K562 (cell line): ENCODE measurements around the gene COL4A6. TPM values are rescaled to one million over a fixed set of nuclear protein-coding genes. Genes with fewer than 3 reads are reported as not detected.

Source experiments
- ATAC-seq: fragments of 200-7000 bp; cut with Tn5 transposase; 3 replicates; pipeline ENCODE4 v1.9.1; 2020; ENCODE audit warnings: moderate library complexity
- BruUV-seq: library from RNA; stranded (reverse); fragments of 400-500 nt; replicated peaks from 2 replicates; lab custom pipeline; 2021; lab: Mats Ljungman, UMichigan
- CTCF ChIA-PET: fragments of 300-600 bp; formaldehyde crosslinking; extraction: SDS; loops from one replicate; lab custom pipeline; 2021; ENCODE audit warnings: low intra/inter-chr PET ratio; lab: Yijun Ruan, JAX
- POLR2A ChIA-PET: fragments of 300-600, 350-650 bp; sonication (Branson Sonifier 250); formaldehyde crosslinking; extraction: SDS; loops from one replicate; lab custom pipeline; 2021; ENCODE audit warnings: antibody characterized with exemption, inconsistent platforms; lab: Yijun Ruan, JAX
- DNase-seq, 4 experiments: peaks; one replicate each; pipeline versions ENCODE4 v3.0.0 to v3.0.0-alpha.2; 2011 to 2018; ENCODE audit warnings: low spot score in 3 of 4, mixed read lengths in 3 of 4; ENCODE audit errors: extremely low read depth in 1 of 4
- FAIRE-seq: peaks from 2 replicates; lab custom pipeline; 2011; peaks lifted over from hg19 to GRCh38; lab: Jason Lieb, UNC
- H2AFZ ChIP-seq: 2 replicates; pipeline ENCODE4 v1.6.0; 2011; ENCODE audit warnings: low read depth, low read length, control low read depth, inconsistent platforms
- H3K27ac ChIP-seq: fragments of 200-600 bp; 3 replicates; pipeline ENCODE4 v1.8.0; 2011; ENCODE audit warnings: low read depth, mild to moderate bottlenecking, control low read depth, inconsistent platforms, low read length, moderate library complexity, mixed read lengths; ENCODE audit errors: extremely low read depth
- H3K27me3 ChIP-seq, 2 experiments: fragments of 300-600 bp in 1 of 2; 2 replicates in 1 of 2; 3 replicates in 1 of 2; pipeline versions ENCODE4 v1.6.0 to v1.8.0; 2011; ENCODE audit warnings: inconsistent platforms in 2 of 2, low read length in 2 of 2, mild to moderate bottlenecking in 1 of 2, mixed read lengths in 1 of 2, moderate library complexity in 1 of 2; ENCODE audit not compliant: control insufficient read depth in 2 of 2, insufficient read depth in 2 of 2
- H3K36me3 ChIP-seq: fragments of 300-600 bp; 3 replicates; pipeline ENCODE4 v1.8.0; 2011; ENCODE audit warnings: mild to moderate bottlenecking, low read length, inconsistent platforms; ENCODE audit not compliant: control insufficient read depth, insufficient read depth
- H3K4me1 ChIP-seq, 2 experiments: fragments of 200-600 bp in 1 of 2; replicated peaks in 1 of 2; 2 replicates in 1 of 2; 3 replicates in 1 of 2; pipeline versions ENCODE4 v1.5.1 to v1.8.0; 2011; ENCODE audit warnings: inconsistent platforms in 2 of 2, low read length in 2 of 2, mild to moderate bottlenecking in 1 of 2, mixed read lengths in 1 of 2, moderate library complexity in 1 of 2; ENCODE audit not compliant: control insufficient read depth in 2 of 2, insufficient read depth in 2 of 2
- H3K4me2 ChIP-seq: 2 replicates; pipeline ENCODE4 v1.6.1; 2011; ENCODE audit warnings: low read length, control low read depth, inconsistent platforms, mixed read lengths; ENCODE audit not compliant: insufficient read depth
- H3K4me3 ChIP-seq: fragments of 200-600 bp; sonication (generic), shearing (Covaris generic); 2 replicates; pipeline ENCODE4 v1.5.1; 2016; ENCODE audit warnings: control low read depth, inconsistent platforms
- H3K79me2 ChIP-seq: fragments of 200-600 bp; 3 replicates; pipeline ENCODE4 v1.8.0; 2011; ENCODE audit warnings: low read length, inconsistent platforms; ENCODE audit not compliant: control insufficient read depth, insufficient read depth
- H3K9ac ChIP-seq, 2 experiments: 2 replicates each; pipeline versions ENCODE4 v1.6.0 to v1.6.1; 2011; ENCODE audit warnings: low read depth in 2 of 2, low read length in 2 of 2, control low read depth in 1 of 2, inconsistent platforms in 1 of 2, mild to moderate bottlenecking in 1 of 2, mixed read lengths in 1 of 2; ENCODE audit not compliant: insufficient read depth in 1 of 2
- H3K9me1 ChIP-seq: one replicate; pipeline ENCODE4 v1.6.0; 2011; ENCODE audit warnings: inconsistent platforms, mild to moderate bottlenecking, low read length, moderate library complexity; ENCODE audit not compliant: control insufficient read depth, insufficient read depth
- H3K9me3 ChIP-seq: replicated peaks from 2 replicates; pipeline ENCODE4 v1.5.1; 2011; ENCODE audit warnings: low read depth, low read length, inconsistent platforms; ENCODE audit not compliant: control insufficient read depth, insufficient read depth
- H4K20me1 ChIP-seq: replicated peaks from 2 replicates; pipeline ENCODE4 v1.6.1; 2011; ENCODE audit warnings: low read length, inconsistent platforms, mixed read lengths; ENCODE audit not compliant: control insufficient read depth, insufficient read depth
- GTF3C2 ChIP-seq: IDR thresholded peaks from 3 replicates; pipeline ENCODE4 v1.6.1; 2011; ENCODE audit warnings: borderline replicate concordance, mild to moderate bottlenecking, moderate library complexity; ENCODE audit not compliant: insufficient read length; ENCODE audit errors: extremely low read depth
- MITF ChIP-seq: IDR thresholded peaks from 2 replicates; pipeline ENCODE4 v1.6.1; 2014; ENCODE audit warnings: antibody characterized with exemption
- POLR2B ChIP-seq: fragments of 450-650 bp; IDR thresholded peaks from 2 replicates; pipeline ENCODE4 v1.6.1; 2018; ENCODE audit warnings: low read depth; ENCODE audit not compliant: partially characterized antibody
- PRMT5 ChIP-seq: sonication (generic); formaldehyde crosslinking; IDR thresholded peaks from 2 replicates; pipeline ENCODE4 v1.5.0; 2020; ENCODE audit warnings: missing genetic modification reagents
- PRPF4 ChIP-seq: fragments of 200-400 bp; formaldehyde crosslinking; IDR thresholded peaks from one replicate; pipeline ENCODE4 v1.6.1; 2017; ENCODE audit warnings: low read length, low read depth, mild to moderate bottlenecking; ENCODE audit not compliant: insufficient read depth, poor library complexity, severe bottlenecking
- RBM39 ChIP-seq: fragments of 200-400 bp; formaldehyde crosslinking; optimal IDR thresholded peaks from 2 replicates; pipeline ENCODE3; 2018; ENCODE audit warnings: low read depth, low read length
- RNF219 ChIP-seq: fragments of 250-450 bp; sonication (Bioruptor Pico); IDR thresholded peaks from 2 replicates; pipeline ENCODE4 v1.5.0; 2022; ENCODE audit warnings: mild to moderate bottlenecking
- SIN3B ChIP-seq: fragments of 450-650 bp; IDR thresholded peaks from 2 replicates; pipeline ENCODE4 v1.6.1; 2017; ENCODE audit warnings: low read depth, mild to moderate bottlenecking, moderate library complexity
- TEAD4 ChIP-seq, 2 experiments: sonication (generic) in 1 of 2; formaldehyde crosslinking in 1 of 2; IDR thresholded peaks; 2 replicates each; pipeline versions ENCODE4 v1.6.1 to v1.8.0; 2012 to 2022; ENCODE audit warnings: borderline replicate concordance in 1 of 2, inconsistent platforms in 1 of 2, low read length in 1 of 2, mild to moderate bottlenecking in 1 of 2, missing genetic modification reagents in 1 of 2
- ZBTB26 ChIP-seq: fragments of 450-650 bp; formaldehyde crosslinking; IDR thresholded peaks from 2 replicates; pipeline ENCODE4 v1.4.0; 2022; ENCODE audit warnings: missing genetic modification characterization
- ZNF23 ChIP-seq: fragments of 250-450 bp; sonication (Bioruptor Pico); IDR thresholded peaks from 2 replicates; pipeline ENCODE4 v1.4.0; 2020; ENCODE audit warnings: mild to moderate bottlenecking
- ZNF589 ChIP-seq: fragments of 200-800 bp; sonication (Bioruptor generic); IDR thresholded peaks from 2 replicates; pipeline ENCODE4 v1.6.1; 2016; ENCODE audit warnings: low read depth, missing genetic modification characterization, missing compliant biosample characterization
- WGBS: fragments of 100-300 bp; shearing (Covaris generic); methylation state at CpG from one replicate; pipeline ENCODE4 v1.1.6; 2016; ENCODE audit warnings: low coverage, mixed read lengths; ENCODE audit not compliant: insufficient coverage; ENCODE audit errors: missing lambda C conversion rate; 5-methylcytosine and 5-hydroxymethylcytosine counted together
- in situ Hi-C: fragments of 300-500 bp; cut with MboI; formaldehyde crosslinking; loops from 4 replicates; pipeline ENCODE4 v1.15.0; 2018; ENCODE audit warnings: inconsistent platforms, mixed read lengths
- intact Hi-C: fragments of 100-400 bp; cut with micrococcal nuclease; formaldehyde crosslinking; loops from 2 replicates; pipeline ENCODE4 v1.14.2; 2022
- polyA plus RNA-seq, 8 experiments: library from polyadenylated mRNA; depleted of rRNA in 4 of 8; stranded (reverse) in 5 of 8; unstranded in 3 of 8; fragments of >200 nt; fragmentation: Nextera tagmentation in 2 of 8; fragmentation: Illumina TruSeq in 1 of 8; extraction: Ambion mirVana in 2 of 8; extraction: Trizol in 1 of 8; gene quantifications; 2 replicates each; pipeline versions ENCODE4 v1.2.1 to v1.2.3, GENCODE V29; 2011 to 2014; ENCODE audit warnings: inconsistent platforms in 1 of 8, missing spikeins in 1 of 8
- total RNA-seq, 7 experiments: library from RNA; depleted of rRNA in 6 of 7; stranded (reverse); fragments of >200 nt in 6 of 7; fragmentation: Illumina TruSeq in 2 of 7; extraction: Trizol in 2 of 7; gene quantifications; 2 replicates each; pipeline versions ENCODE4 v1.2.1 to v1.2.3, GENCODE V29; 2011 to 2021; ENCODE audit warnings: low replicate concordance in 1 of 7

The COL4A6 gene
- total and polyA plus RNA-seq, 9 of the 15 experiments (the other 6 are each of a cell fraction or from before 2014, with no cell fraction given), result 0.02 to 0.05 TPM; not detected in 7

- no peak for TF ChIP-seq RNF219
- no peak for TF ChIP-seq ZNF23
- TF ChIP-seq SIN3B, result no peak
- TF ChIP-seq ZBTB26 (CRISPR knock-in tag), result no peak
Measured at GRCh38 chrX:108159028-108159670, 279.1 kb downstream of the COL4A6 start (continued).

- Histone ChIP-seq H3K9ac (no peak overlapping the region), H3K9me1 (no peaks in the 10 kb centered on the region), H3K9me3 (no peaks in the 10 kb centered on the region), H3K4me3 (no peak overlapping the region), H3K27ac (no peak overlapping the region), H2AFZ (no peak overlapping the region), H3K36me3 (no peaks in the 10 kb centered on the region), H3K27me3 (no peaks in the 10 kb centered on the region), H3K79me2 (no peaks in the 10 kb centered on the region), H3K4me2 (no peak overlapping the region), H4K20me1 (no peaks in the 10 kb centered on the region), H3K4me1 (no peaks in the 10 kb centered on the region)
- WGBS, result 22% methylated on average over 3 of the region's 3 CpGs
- no TSS peak for BruUV-seq
- ChIA-PET POLR2A (interaction anchor here (0.6 kb wide), 1 partner anchor 414 kb away, joined by 3 read pairs; no protein-coding TSS in a partner anchor), CTCF (no interaction called here)
- ATAC-seq (no peak), DNase-seq (no peak), FAIRE-seq (no peak)
- intact Hi-C loops (no loop called here), in situ Hi-C loops (no loop called here)
- TF ChIP-seq PRMT5 (CRISPR knock-in tag) (no peak), MITF (no peak), PRPF4 (no peak), GTF3C2 (no peak), TEAD4 (IDR thresholded peaks at IDR 0.05; ENCODE audit: low read length) (no peak), TEAD4 (CRISPR knock-in tag; IDR thresholded peaks at IDR 0.05; ENCODE audit: borderline replicate concordance) (no peak), RBM39 (no peak), ZNF589 (CRISPR knock-in tag) (no peak), POLR2B (no peak)
Measured at GRCh38 chrX:108157628-108158027, 280.6 kb downstream of the COL4A6 start.
